BE2C (cell line): Measurements from ENCODE around the gene ACP3.

Source experiments
- DNase-seq: peaks from one replicate; pipeline ENCODE4 v3.0.0-alpha.2; 2020
- H3K27me3 ChIP-seq: fragments of 250-450 bp; sonication (Bioruptor Pico); 2 replicates; pipeline ENCODE4 v1.5.1; 2020; ENCODE audit warnings: mild to moderate bottlenecking
- H3K36me3 ChIP-seq: fragments of 250-450 bp; sonication (Bioruptor Pico); 2 replicates; pipeline ENCODE4 v1.5.1; 2020; ENCODE audit warnings: mild to moderate bottlenecking
- H3K4me1 ChIP-seq: fragments of 250-450 bp; sonication (Bioruptor Pico); 2 replicates; pipeline ENCODE4 v1.5.1; 2020
- H3K4me3 ChIP-seq: 2 replicates; pipeline ENCODE4 v1.5.1; 2011; ENCODE audit warnings: low read depth, low read length
- H3K9me3 ChIP-seq: fragments of 250-450 bp; sonication (Bioruptor Pico); 2 replicates; pipeline ENCODE4 v1.5.1; 2020
- TF ChIP-seq, protein P1 (sequence below): IDR thresholded peaks from 2 replicates; pipeline ENCODE4 v1.5.1; 2012; ENCODE audit warnings: mild to moderate bottlenecking, low read depth, low read length

Gene ACP3

DNA sequence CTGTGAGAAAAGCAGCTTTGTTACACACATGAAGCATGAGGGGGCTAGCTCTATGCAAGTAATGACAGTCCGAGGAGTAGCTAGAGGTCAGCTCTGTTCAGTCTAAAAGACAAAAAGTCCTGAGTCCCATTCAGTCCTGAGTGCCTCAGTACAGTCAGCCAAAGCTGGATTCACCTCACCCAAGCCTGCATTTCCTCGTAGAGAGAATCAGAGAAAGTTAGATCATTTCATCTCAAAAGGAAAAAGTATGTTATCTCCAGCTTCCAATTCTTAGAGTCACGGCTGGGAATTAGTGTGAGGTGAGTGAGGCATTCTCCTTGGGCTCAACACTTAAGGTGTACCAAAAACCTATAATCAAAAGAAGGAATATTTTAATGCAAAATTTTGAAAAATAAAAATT, 5.9 kb upstream of the ACP3 start:
- Histone ChIP-seq H3K4me1 (no peaks in the 10 kb centered on the region), H3K27me3 (no peaks in the 10 kb centered on the region), H3K4me3 (no peak overlapping the region), H3K36me3 (no peaks in the 10 kb centered on the region), H3K9me3 (no peaks in the 10 kb centered on the region)
- DNase-seq = no peak
- TF ChIP-seq, protein P1, sequence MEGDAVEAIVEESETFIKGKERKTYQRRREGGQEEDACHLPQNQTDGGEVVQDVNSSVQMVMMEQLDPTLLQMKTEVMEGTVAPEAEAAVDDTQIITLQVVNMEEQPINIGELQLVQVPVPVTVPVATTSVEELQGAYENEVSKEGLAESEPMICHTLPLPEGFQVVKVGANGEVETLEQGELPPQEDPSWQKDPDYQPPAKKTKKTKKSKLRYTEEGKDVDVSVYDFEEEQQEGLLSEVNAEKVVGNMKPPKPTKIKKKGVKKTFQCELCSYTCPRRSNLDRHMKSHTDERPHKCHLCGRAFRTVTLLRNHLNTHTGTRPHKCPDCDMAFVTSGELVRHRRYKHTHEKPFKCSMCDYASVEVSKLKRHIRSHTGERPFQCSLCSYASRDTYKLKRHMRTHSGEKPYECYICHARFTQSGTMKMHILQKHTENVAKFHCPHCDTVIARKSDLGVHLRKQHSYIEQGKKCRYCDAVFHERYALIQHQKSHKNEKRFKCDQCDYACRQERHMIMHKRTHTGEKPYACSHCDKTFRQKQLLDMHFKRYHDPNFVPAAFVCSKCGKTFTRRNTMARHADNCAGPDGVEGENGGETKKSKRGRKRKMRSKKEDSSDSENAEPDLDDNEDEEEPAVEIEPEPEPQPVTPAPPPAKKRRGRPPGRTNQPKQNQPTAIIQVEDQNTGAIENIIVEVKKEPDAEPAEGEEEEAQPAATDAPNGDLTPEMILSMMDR = no peak

DNA sequence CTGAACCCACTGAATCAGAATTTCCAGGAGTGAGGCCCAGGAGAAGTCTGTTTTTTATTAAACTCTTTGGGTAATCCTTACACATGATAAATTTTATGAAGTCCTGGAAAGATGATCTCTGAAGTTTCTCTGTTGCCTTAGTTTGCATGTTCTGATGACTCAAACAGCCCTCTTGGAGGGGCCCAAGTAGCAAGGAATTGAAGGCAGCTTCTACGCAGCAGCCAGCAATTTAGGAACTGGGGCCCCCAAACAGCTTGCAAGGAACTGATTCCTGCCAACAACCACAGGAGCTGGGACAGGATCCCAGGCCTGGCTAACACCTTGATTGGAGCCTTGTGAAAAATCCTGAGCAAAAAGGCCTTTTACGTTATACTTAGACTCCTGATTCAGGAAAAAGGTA, 5.4 kb upstream of the ACP3 start:
- TF ChIP-seq, protein P1 = no peak
- Histone ChIP-seq H3K4me1 (no peaks in the 10 kb centered on the region), H3K27me3 (no peaks in the 10 kb centered on the region), H3K4me3 (no peak overlapping the region), H3K36me3 (no peaks in the 10 kb centered on the region), H3K9me3 (no peaks in the 10 kb centered on the region)
- DNase-seq = no peak

GRCh38 chr3:132315851-132316250, 1.4 kb upstream of the ACP3 start:
- H3K27me3 ChIP-seq = no peaks in the 10 kb centered on the region
- no peaks in the 10 kb centered on the region for H3K36me3 ChIP-seq
- TF ChIP-seq, protein P1 = no peak
- DNase-seq = no peak
- peaks cover 4% of the 10 kb centered on the region; the same call in 1 of the 2 replicates for H3K4me1 ChIP-seq
- no peaks in the 10 kb centered on the region for H3K9me3 ChIP-seq
- no peak overlapping the region for H3K4me3 ChIP-seq

GRCh38 chr3:132318451-132318850, 1.2 kb downstream of the ACP3 start:
- no peak for DNase-seq
- Histone ChIP-seq H3K9me3 (no peaks in the 10 kb centered on the region), H3K4me3 (no peak overlapping the region), H3K27me3 (no peaks in the 10 kb centered on the region), H3K36me3 (no peaks in the 10 kb centered on the region), H3K4me1 (peaks cover 4% of the 10 kb centered on the region; the same call in 1 of the 2 replicates)
- TF ChIP-seq, protein P1 = no peak

GRCh38 chr3:132321304-132321703, 4.1 kb downstream of the ACP3 start:
- TF ChIP-seq, protein P1 = no peak
- no peaks in the 10 kb centered on the region for H3K9me3 ChIP-seq
- no peak for DNase-seq
- no peaks in the 10 kb centered on the region for H3K27me3 ChIP-seq
- peaks cover 4% of the 10 kb centered on the region; the same call in 1 of the 2 replicates for H3K4me1 ChIP-seq
- H3K36me3 ChIP-seq = no peaks in the 10 kb centered on the region
- no peak overlapping the region for H3K4me3 ChIP-seq

DNA sequence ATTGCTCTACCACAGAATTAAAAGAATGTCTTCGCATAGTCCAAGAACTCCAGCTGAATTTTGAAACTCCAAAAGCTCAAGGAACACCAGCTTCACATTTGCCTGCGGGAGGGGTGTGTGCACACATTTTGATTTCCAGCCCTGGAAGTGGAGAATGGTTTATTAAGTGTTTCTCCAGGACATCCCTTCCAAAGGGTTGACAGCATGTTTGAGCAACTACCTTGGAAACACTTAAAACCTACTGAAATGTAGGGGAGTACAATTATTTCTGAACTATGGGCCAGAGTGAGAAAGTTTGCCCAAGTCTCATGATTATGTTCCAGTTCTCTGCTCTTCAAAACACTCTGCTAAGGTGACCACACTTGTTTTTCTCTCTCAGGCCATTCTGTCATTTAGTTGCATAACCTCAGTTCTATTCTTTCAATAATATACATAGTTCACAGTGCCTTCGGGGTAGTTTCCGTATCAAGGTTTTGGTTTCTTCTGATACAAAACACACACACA, 7.9 kb downstream of the ACP3 start:
- TF ChIP-seq, protein P1 = no peak
- no peak for DNase-seq
- Histone ChIP-seq H3K36me3 (no peaks in the 10 kb centered on the region), H3K27me3 (no peaks in the 10 kb centered on the region), H3K9me3 (no peaks in the 10 kb centered on the region), H3K4me1 (no peaks in the 10 kb centered on the region), H3K4me3 (no peak overlapping the region)
